ENCODE measurements around the gene GPC5.

GPC5 gene

GRCh38 chr13:91467236-91467635, 68.8 kb downstream of the GPC5 start:
- DNase-seq: no peak

- DNase-seq: no peak
Measured at GRCh38 chr13:91468301-91468700, 69.9 kb downstream of the GPC5 start.

GRCh38 chr13:91470084-91470621, 71.7 kb downstream of the GPC5 start:
- DNase-seq: no peak

- no peak for DNase-seq
Measured at GRCh38 chr13:91470681-91471080, 72.3 kb downstream of the GPC5 start.

GRCh38 chr13:91482427-91482826, 84.0 kb downstream of the GPC5 start:
- no peak for DNase-seq

- DNase-seq: no peak
Measured at GRCh38 chr13:91491980-91492379, 93.6 kb downstream of the GPC5 start.

GRCh38 chr13:91493442-91493841, 95.0 kb downstream of the GPC5 start:
- no peak for DNase-seq

GRCh38 chr13:91498298-91498697, 99.9 kb downstream of the GPC5 start:
- no peak for DNase-seq

GRCh38 chr13:91504216-91504615, 105.8 kb downstream of the GPC5 start:
- DNase-seq: no peak

GRCh38 chr13:91506759-91507158, 108.3 kb downstream of the GPC5 start:
- DNase-seq: no peak

- no peak for DNase-seq
Measured at GRCh38 chr13:91510058-91510457, 111.6 kb downstream of the GPC5 start.

- DNase-seq: no peak
Measured at GRCh38 chr13:91513790-91514189, 115.4 kb downstream of the GPC5 start.

GRCh38 chr13:91516799-91517198, 118.4 kb downstream of the GPC5 start:
- no peak for DNase-seq

- DNase-seq: no peak
Measured at GRCh38 chr13:91520952-91521351, 122.5 kb downstream of the GPC5 start.

GRCh38 chr13:91523116-91523515, 124.7 kb downstream of the GPC5 start:
- DNase-seq: no peak

GRCh38 chr13:91526543-91527033, 128.2 kb downstream of the GPC5 start:
- DNase-seq: no peak

- no peak for DNase-seq
Measured at GRCh38 chr13:91529739-91530482, 131.5 kb downstream of the GPC5 start.

- DNase-seq: no peak
Measured at GRCh38 chr13:91531646-91532045, 133.2 kb downstream of the GPC5 start.

GRCh38 chr13:91533354-91533753, 134.9 kb downstream of the GPC5 start:
- DNase-seq: no peak

- no peak for DNase-seq
Measured at GRCh38 chr13:91534996-91535395, 136.6 kb downstream of the GPC5 start.

- DNase-seq: no peak
Measured at GRCh38 chr13:91537376-91537775, 139.0 kb downstream of the GPC5 start.

- no peak for DNase-seq
Measured at GRCh38 chr13:91539286-91540157, 141.1 kb downstream of the GPC5 start.

GRCh38 chr13:91540158-91540736, 141.8 kb downstream of the GPC5 start:
- no peak for DNase-seq
